Measurements from ENCODE around the gene SLCO3A1.

The SLCO3A1 gene

DNA sequence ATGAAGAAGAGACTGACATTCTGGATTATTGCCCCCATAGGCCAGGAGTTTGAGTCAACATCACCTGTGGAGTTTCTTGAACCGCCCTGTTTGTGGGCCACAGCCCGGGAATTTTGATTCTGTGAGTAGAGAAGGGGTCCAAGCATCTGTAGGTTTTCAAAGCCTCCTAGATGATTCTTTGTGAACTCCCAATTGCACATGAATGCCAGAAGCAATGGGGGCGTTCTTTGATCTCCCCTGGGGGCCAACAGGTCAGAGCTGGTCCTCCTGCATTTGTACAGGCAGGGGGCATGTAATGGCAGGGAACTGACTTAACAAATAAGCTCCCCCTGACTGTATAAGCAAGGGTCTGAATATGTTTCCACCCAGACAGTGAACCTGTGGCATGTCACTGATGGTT lies 260.3 kb downstream of the SLCO3A1 start:
- no peak for DNase-seq (ENCODE audit: low spot score)
- in situ Hi-C loops (cut with MboI; ENCODE audit: low pct_unique_long_range_greater_than_20kb, low sequenced_read_pairs, unreplicated experiment): no loop called here
- TF ChIP-seq, protein P1, sequence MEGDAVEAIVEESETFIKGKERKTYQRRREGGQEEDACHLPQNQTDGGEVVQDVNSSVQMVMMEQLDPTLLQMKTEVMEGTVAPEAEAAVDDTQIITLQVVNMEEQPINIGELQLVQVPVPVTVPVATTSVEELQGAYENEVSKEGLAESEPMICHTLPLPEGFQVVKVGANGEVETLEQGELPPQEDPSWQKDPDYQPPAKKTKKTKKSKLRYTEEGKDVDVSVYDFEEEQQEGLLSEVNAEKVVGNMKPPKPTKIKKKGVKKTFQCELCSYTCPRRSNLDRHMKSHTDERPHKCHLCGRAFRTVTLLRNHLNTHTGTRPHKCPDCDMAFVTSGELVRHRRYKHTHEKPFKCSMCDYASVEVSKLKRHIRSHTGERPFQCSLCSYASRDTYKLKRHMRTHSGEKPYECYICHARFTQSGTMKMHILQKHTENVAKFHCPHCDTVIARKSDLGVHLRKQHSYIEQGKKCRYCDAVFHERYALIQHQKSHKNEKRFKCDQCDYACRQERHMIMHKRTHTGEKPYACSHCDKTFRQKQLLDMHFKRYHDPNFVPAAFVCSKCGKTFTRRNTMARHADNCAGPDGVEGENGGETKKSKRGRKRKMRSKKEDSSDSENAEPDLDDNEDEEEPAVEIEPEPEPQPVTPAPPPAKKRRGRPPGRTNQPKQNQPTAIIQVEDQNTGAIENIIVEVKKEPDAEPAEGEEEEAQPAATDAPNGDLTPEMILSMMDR (IDR thresholded peaks at IDR 0.05; ENCODE audit: extremely low read depth, insufficient read depth, missing control alignments): no peak

DNA sequence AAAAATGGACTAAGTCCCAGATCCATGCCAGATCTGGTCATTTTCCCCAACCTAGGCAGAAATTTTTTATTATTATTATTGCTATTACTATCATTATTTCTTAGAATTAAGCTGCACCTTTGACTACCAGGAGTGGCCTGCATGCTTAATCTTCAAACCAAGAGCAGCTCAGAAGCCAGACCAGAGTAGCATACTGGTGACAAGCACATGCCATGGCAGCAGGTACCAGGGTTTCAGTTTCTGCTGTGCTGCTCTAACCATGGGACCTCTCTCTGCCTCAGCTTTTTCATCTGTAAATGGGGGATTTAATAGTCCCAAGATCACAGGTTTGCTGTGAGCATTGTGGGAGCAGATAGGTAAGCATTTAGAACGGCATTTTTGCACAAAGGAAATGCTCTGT lies 262.3 kb downstream of the SLCO3A1 start:
- TF ChIP-seq, protein P1 (IDR thresholded peaks at IDR 0.05; ENCODE audit: extremely low read depth, insufficient read depth, missing control alignments): no peak
- DNase-seq (ENCODE audit: low spot score): no peak
- in situ Hi-C loops (cut with MboI; ENCODE audit: low pct_unique_long_range_greater_than_20kb, low sequenced_read_pairs, unreplicated experiment): no loop called here

DNA sequence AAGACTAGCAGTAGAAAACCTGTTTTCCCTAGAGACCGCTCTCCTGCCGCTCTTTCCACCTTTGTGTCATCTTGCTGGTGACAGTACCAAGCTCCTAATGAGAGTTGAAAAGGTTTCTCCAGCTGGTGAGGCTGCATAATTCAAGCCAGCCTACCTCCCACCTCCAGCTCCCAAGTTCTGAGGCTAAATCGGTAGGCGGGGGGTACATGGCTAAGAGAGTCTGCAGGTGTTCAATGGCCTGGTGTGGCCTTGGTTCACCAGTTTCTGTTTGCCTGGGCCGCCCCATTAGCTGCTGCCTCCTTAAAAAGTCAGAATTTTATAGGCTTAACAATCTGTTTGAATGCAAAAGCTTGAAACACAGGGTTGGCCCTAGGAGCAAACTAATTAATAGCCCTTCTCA lies 262.8 kb downstream of the SLCO3A1 start:
- in situ Hi-C loops (cut with MboI; ENCODE audit: low pct_unique_long_range_greater_than_20kb, low sequenced_read_pairs, unreplicated experiment): no loop called here
- TF ChIP-seq, protein P1 (IDR thresholded peaks at IDR 0.05; ENCODE audit: extremely low read depth, insufficient read depth, missing control alignments): no peak
- no peak for DNase-seq (ENCODE audit: low spot score)

DNA sequence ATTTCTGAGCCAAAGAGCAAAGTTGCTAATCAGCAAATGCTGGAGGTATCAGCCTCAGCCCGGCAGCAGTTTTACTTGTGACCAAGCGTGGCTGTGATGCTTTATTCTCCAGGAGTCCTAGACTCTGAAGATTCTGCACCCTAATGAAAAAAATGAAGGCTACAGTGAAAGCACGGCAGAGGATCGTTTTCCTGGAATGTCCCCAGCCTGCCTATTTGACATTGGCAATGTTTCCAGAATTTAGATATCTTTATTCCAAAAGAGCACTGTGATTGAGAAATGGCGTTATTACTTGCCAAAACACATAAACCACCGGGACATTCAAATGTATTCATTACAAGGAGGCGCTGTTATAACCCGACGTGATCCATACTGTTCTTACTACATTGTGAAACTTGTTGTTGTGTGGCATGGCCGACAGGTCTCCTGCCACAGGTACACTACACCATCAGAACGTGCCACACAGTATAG lies 263.8 kb downstream of the SLCO3A1 start:
- in situ Hi-C loops (cut with MboI; ENCODE audit: low pct_unique_long_range_greater_than_20kb, low sequenced_read_pairs, unreplicated experiment): no loop called here
- TF ChIP-seq, protein P1 (IDR thresholded peaks at IDR 0.05; ENCODE audit: extremely low read depth, insufficient read depth, missing control alignments): no peak
- no peak for DNase-seq (ENCODE audit: low spot score)

DNA sequence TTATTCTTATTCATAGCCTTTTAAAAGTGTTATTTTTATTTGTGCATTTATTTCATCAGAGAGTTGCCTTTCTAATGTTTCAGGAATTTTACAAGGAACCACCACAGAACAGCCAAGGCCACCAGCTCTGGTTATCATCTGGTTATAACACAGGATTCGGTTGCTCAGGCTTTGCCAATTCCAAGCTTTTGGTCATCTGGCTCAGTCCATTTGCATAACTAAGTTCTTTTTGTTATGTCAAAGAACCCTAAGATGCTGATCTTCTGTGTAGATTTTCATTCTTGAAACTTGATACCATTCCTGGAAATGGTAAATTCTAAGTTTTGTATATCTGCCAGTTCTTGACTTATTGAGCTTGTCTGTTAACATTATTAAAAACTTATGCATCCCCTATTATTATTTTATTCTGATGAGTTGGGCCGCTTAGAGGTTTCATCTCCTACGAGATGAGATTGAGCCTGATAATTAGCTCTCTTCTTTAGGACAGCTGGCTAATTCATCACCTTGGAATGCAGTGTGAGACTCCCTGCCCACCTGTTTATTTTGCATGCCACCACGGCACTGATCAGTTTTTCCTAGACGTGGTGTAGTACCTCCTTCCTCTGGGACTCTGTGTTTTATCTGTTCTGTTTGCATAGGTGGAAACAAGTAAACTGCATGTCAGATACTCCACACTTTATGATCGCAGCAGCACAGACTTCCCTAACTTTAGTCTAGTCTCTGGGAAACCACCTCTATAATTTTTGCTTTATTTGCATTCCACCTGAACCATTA lies 264.8 kb downstream of the SLCO3A1 start:
- TF ChIP-seq, protein P1 (IDR thresholded peaks at IDR 0.05; ENCODE audit: extremely low read depth, insufficient read depth, missing control alignments): no peak
- in situ Hi-C loops (cut with MboI; ENCODE audit: low pct_unique_long_range_greater_than_20kb, low sequenced_read_pairs, unreplicated experiment): no loop called here
- no peak for DNase-seq (ENCODE audit: low spot score)

DNA sequence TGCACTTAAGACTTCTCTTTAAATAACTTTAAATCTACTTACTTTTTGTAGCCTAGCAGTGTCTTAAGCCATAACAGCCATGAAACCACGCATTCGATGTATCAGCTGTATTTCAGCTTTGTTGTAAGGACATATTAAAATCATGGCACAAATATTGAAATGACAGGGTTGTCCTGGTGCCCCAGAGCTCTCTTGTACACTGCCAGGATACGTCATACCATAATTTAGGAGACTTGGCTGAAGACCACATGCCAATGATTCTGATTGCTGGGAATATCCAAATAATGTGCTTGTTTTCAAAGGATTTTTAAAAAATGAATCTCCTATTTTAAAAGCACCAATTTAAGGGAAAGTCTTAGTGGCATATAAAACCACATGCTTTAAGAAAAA lies 265.4 kb downstream of the SLCO3A1 start:
- in situ Hi-C loops (cut with MboI; ENCODE audit: low pct_unique_long_range_greater_than_20kb, low sequenced_read_pairs, unreplicated experiment): no loop called here
- DNase-seq (ENCODE audit: low spot score): no peak

More for the DNA sequence above, 265.4 kb downstream of the SLCO3A1 start:
- TF ChIP-seq, protein P1 (IDR thresholded peaks at IDR 0.05; ENCODE audit: extremely low read depth, insufficient read depth, missing control alignments): no peak

All from GM13977 (cell line).